ENCODE results near the gene RASGRF1. TPM values are rescaled to one million over a fixed set of nuclear protein-coding genes. Genes with fewer than 3 reads are reported as not detected.

RASGRF1 gene
- total and polyA plus RNA-seq, 2 donors (not counting 1 experiment from before 2014, with no cell fraction given): 1.0 to 9.4 TPM

- Histone ChIP-seq H4K20me1 (ENCODE audit: control insufficient read depth, insufficient read depth, low read length, poor library complexity, severe bottlenecking) (no peaks in the 10 kb centered on the region), H3K4me1 (ENCODE audit: control insufficient read depth in 2 of 2, insufficient read depth in 2 of 2, low read length in 2 of 2) (no peaks in the 10 kb centered on the region), H3K27me3 (replicated peaks in 1 of 4; ENCODE audit: control extremely low read depth in 1 of 4, control insufficient read depth in 3 of 4, insufficient read depth in 4 of 4, low read length in 3 of 4) (peaks cover 0 to 8% (median 0%) of the 10 kb centered on the region in 4 experiments), H3K9ac (ENCODE audit: low read length) (no peak overlapping the region), H3K9me3 (ENCODE audit: control extremely low read depth in 1 of 3, control insufficient read depth in 2 of 3, insufficient read depth in 1 of 3, low read length in 2 of 3) (peaks cover 0 to 14% (median 14%) of the 10 kb centered on the region in 3 donors), H3K4me2 (replicated peaks; ENCODE audit: low read depth, low read length, poor library complexity, severe bottlenecking) (no peak overlapping the region), H3K4me3 (ENCODE audit: control extremely low read depth in 1 of 5, extremely low read depth in 1 of 5, insufficient read depth in 1 of 5, low read depth in 2 of 5, low read length in 4 of 5) (no peak overlapping the region), H3K36me3 (replicated peaks in 1 of 2; ENCODE audit: control extremely low read depth in 1 of 2, control insufficient read depth in 1 of 2, extremely low read depth in 1 of 2, insufficient read depth in 2 of 2, low read length in 1 of 2) (no peaks in the 10 kb centered on the region), H3K27ac (ENCODE audit: low read length in 2 of 2) (no peak overlapping the region), H2AFZ (ENCODE audit: insufficient read depth, low read depth, low read length, poor library complexity, severe bottlenecking) (no peak overlapping the region), H3K79me2 (ENCODE audit: control insufficient read depth, insufficient read depth, low read length) (no peaks in the 10 kb centered on the region)
- H3K27ac Mint-ChIP-seq: no peak overlapping the region
- H3K4me3 Mint-ChIP-seq: no peak overlapping the region
- H3K4me1 Mint-ChIP-seq: no peaks in the 10 kb centered on the region
- no peak for DNase-seq
- TF ChIP-seq CTCF (IDR thresholded peaks at IDR 0.05) (no peak), EZH2 (IDR thresholded peaks at IDR 0.05; ENCODE audit: borderline replicate concordance, insufficient read depth, low read depth, low read length, poor library complexity, severe bottlenecking) (no peak)
- ATAC-seq (ENCODE audit: low read depth): no peak
- peaks cover 13% of the 10 kb centered on the region for H3K27me3 Mint-ChIP-seq
- CTCF ChIA-PET: interaction anchor here (0.6 to 2.7 kb wide), 5 partner anchors 20 to 937 kb away, joined by 3 to 15 read pairs (median 4); no protein-coding TSS in a partner anchor
- 86% methylated on average over 18 of the region's 19 CpGs for WGBS (ENCODE audit: insufficient coverage)
- peaks cover 11% of the 10 kb centered on the region for H3K9me3 Mint-ChIP-seq (ENCODE audit: insufficient read depth)
- POLR2A ChIA-PET: no interaction called here
- intact Hi-C loops (cut with micrococcal nuclease): no loop called here
These were observed 43.7 kb downstream of the RASGRF1 start for GRCh38 chr15:79046691-79047404.

- WGBS (ENCODE audit: insufficient coverage): no CpG with 5 or more reads among the region's 1 CpG
- H3K4me2 ChIP-seq (replicated peaks; ENCODE audit: low read depth, low read length, poor library complexity, severe bottlenecking): no peak overlapping the region
- peaks cover 0 to 8% (median 0%) of the 10 kb centered on the region in 4 experiments for H3K27me3 ChIP-seq (replicated peaks in 1 of 4; ENCODE audit: control extremely low read depth in 1 of 4, control insufficient read depth in 3 of 4, insufficient read depth in 4 of 4, low read length in 3 of 4)
- no peaks in the 10 kb centered on the region for H3K79me2 ChIP-seq (ENCODE audit: control insufficient read depth, insufficient read depth, low read length)
- ChIA-PET POLR2A (no interaction called here), CTCF (interaction anchor here (1.3 kb wide), 1 partner anchor 18 kb away, joined by 3 read pairs; no protein-coding TSS in a partner anchor)
- no peak overlapping the region for H3K27ac ChIP-seq (ENCODE audit: low read length in 2 of 2)
- Mint-ChIP-seq H3K9me3 (ENCODE audit: insufficient read depth) (peaks cover 11% of the 10 kb centered on the region), H3K4me1 (no peaks in the 10 kb centered on the region), H3K27me3 (peaks cover 21% of the 10 kb centered on the region), H3K4me3 (no peak overlapping the region), H3K27ac (no peak overlapping the region)
- H3K9me3 ChIP-seq (ENCODE audit: control extremely low read depth in 1 of 3, control insufficient read depth in 2 of 3, insufficient read depth in 1 of 3, low read length in 2 of 3): peaks cover 0 to 14% (median 14%) of the 10 kb centered on the region in 3 donors
- H2AFZ ChIP-seq (ENCODE audit: insufficient read depth, low read depth, low read length, poor library complexity, severe bottlenecking): no peak overlapping the region
- no peak for ATAC-seq (ENCODE audit: low read depth)
- no peaks in the 10 kb centered on the region for H3K4me1 ChIP-seq (ENCODE audit: control insufficient read depth in 2 of 2, insufficient read depth in 2 of 2, low read length in 2 of 2)
- H3K4me3 ChIP-seq (ENCODE audit: control extremely low read depth in 1 of 5, extremely low read depth in 1 of 5, insufficient read depth in 1 of 5, low read depth in 2 of 5, low read length in 4 of 5): no peak overlapping the region
- no peak for DNase-seq
- no peak overlapping the region for H3K9ac ChIP-seq (ENCODE audit: low read length)
- no peaks in the 10 kb centered on the region for H4K20me1 ChIP-seq (ENCODE audit: control insufficient read depth, insufficient read depth, low read length, poor library complexity, severe bottlenecking)
- TF ChIP-seq CTCF (IDR thresholded peaks at IDR 0.05) (no peak), EZH2 (IDR thresholded peaks at IDR 0.05; ENCODE audit: borderline replicate concordance, insufficient read depth, low read depth, low read length, poor library complexity, severe bottlenecking) (no peak)
- H3K36me3 ChIP-seq (replicated peaks in 1 of 2; ENCODE audit: control extremely low read depth in 1 of 2, control insufficient read depth in 1 of 2, extremely low read depth in 1 of 2, insufficient read depth in 2 of 2, low read length in 1 of 2): no peaks in the 10 kb centered on the region
- intact Hi-C loops (cut with micrococcal nuclease): no loop called here
These were observed 45.5 kb downstream of the RASGRF1 start for GRCh38 chr15:79045041-79045440.

Measured in B cell (primary cell).